Measurements from ENCODE around the gene DHRS3.

Gene DHRS3

GRCh38 chr1:12598974-12599373, 19.0 kb downstream of the DHRS3 start:
- no peak for DNase-seq (ENCODE audit: low read depth)

GRCh38 chr1:12597792-12598191, 20.2 kb downstream of the DHRS3 start:
- DNase-seq (ENCODE audit: low read depth): no peak

GRCh38 chr1:12596007-12596821, 21.8 kb downstream of the DHRS3 start:
- no peak for DNase-seq (ENCODE audit: low read depth)

GRCh38 chr1:12595757-12596006, 22.3 kb downstream of the DHRS3 start:
- DNase-seq (ENCODE audit: low read depth): no peak

- DNase-seq (ENCODE audit: low read depth): no peak
Observed at GRCh38 chr1:12594966-12595756, 22.8 kb downstream of the DHRS3 start.

GRCh38 chr1:12594490-12594889, 23.5 kb downstream of the DHRS3 start:
- DNase-seq (ENCODE audit: low read depth): no peak

- no peak for DNase-seq (ENCODE audit: low read depth)
Observed at GRCh38 chr1:12593621-12594066, 24.4 kb downstream of the DHRS3 start.

- no peak for DNase-seq (ENCODE audit: low read depth)
Observed at GRCh38 chr1:12592496-12592895, 25.5 kb downstream of the DHRS3 start.

GRCh38 chr1:12591267-12591938, 26.6 kb downstream of the DHRS3 start:
- DNase-seq (ENCODE audit: low read depth): no peak

GRCh38 chr1:12588695-12589094, 29.3 kb downstream of the DHRS3 start:
- DNase-seq (ENCODE audit: low read depth): no peak

- DNase-seq (ENCODE audit: low read depth): no peak
Observed at GRCh38 chr1:12587981-12588640, 29.9 kb downstream of the DHRS3 start.

- DNase-seq (ENCODE audit: low read depth): no peak
Observed at GRCh38 chr1:12585951-12586942, 31.8 kb downstream of the DHRS3 start.

- no peak for DNase-seq (ENCODE audit: low read depth)
Observed at GRCh38 chr1:12585536-12585935, 32.5 kb downstream of the DHRS3 start.

- no peak for DNase-seq (ENCODE audit: low read depth)
Observed at GRCh38 chr1:12584900-12585525, 33.0 kb downstream of the DHRS3 start.

- no peak for DNase-seq (ENCODE audit: low read depth)
Observed at GRCh38 chr1:12583484-12583883, 34.5 kb downstream of the DHRS3 start.

- DNase-seq (ENCODE audit: low read depth): no peak
Observed at GRCh38 chr1:12582649-12583048, 35.4 kb downstream of the DHRS3 start.

GRCh38 chr1:12581179-12581578, 36.8 kb downstream of the DHRS3 start:
- DNase-seq (ENCODE audit: low read depth): no peak

GRCh38 chr1:12580054-12580887, 37.7 kb downstream of the DHRS3 start:
- DNase-seq (ENCODE audit: low read depth): no peak

- DNase-seq (ENCODE audit: low read depth): no peak
Observed at GRCh38 chr1:12578860-12579422, 39.1 kb downstream of the DHRS3 start.
